ENCODE measurements around the gene MTMR3. TPM values are rescaled to one million over a fixed set of nuclear protein-coding genes. Genes with fewer than 3 reads are reported as not detected.
"Not testable (repeated sequence)": the region's sequence is repeated elsewhere in the genome, so short reads cannot be mapped to it uniquely, and the experiment has no call there.

MTMR3 gene
- total and polyA plus RNA-seq, 4 donors = 6.0 to 38.8 (median 17.1) TPM

DNA sequence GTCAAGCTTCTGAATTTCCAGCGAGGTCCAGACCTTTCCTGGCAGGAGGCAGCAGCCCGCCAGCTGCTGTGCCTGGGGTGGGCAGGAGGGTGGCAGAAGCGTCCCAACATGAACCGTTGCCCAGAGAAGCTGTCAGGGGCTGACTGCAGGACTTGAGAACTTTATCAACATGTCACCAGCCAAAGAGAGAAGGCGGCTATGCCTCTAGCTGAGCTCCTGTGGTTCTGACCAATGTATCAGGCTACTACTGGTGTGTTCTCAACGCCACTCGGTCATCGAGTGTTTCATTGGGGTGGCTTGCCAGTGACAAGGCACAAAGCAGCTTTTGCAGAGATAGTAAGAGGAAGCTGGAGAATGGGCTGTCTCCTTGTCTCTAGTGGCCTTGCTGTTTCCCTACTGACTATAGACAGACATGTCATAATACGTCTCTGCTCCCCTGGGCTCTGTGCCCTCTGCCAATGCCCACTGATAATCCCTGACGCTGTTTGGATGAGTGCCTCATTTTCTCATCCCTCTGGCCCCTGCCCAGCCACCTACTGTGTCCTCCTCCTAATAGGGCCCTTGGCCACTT is 27.3 kb upstream of the MTMR3 start:
- TF ChIP-seq, protein P1, sequence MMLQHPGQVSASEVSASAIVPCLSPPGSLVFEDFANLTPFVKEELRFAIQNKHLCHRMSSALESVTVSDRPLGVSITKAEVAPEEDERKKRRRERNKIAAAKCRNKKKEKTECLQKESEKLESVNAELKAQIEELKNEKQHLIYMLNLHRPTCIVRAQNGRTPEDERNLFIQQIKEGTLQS (IDR thresholded peaks at IDR 0.05) = no peak
- TF ChIP-seq RAD21 (IDR thresholded peaks at IDR 0.05) (no peak), SP1 (IDR thresholded peaks at IDR 0.05) (no peak), GABPA (IDR thresholded peaks at IDR 0.05 in 1 of 2, conservative IDR thresholded peaks at IDR 0.05 in 1 of 2) (no peak)
- TF ChIP-seq, protein P2, sequence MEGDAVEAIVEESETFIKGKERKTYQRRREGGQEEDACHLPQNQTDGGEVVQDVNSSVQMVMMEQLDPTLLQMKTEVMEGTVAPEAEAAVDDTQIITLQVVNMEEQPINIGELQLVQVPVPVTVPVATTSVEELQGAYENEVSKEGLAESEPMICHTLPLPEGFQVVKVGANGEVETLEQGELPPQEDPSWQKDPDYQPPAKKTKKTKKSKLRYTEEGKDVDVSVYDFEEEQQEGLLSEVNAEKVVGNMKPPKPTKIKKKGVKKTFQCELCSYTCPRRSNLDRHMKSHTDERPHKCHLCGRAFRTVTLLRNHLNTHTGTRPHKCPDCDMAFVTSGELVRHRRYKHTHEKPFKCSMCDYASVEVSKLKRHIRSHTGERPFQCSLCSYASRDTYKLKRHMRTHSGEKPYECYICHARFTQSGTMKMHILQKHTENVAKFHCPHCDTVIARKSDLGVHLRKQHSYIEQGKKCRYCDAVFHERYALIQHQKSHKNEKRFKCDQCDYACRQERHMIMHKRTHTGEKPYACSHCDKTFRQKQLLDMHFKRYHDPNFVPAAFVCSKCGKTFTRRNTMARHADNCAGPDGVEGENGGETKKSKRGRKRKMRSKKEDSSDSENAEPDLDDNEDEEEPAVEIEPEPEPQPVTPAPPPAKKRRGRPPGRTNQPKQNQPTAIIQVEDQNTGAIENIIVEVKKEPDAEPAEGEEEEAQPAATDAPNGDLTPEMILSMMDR (IDR thresholded peaks at IDR 0.05; ENCODE audit: low read depth, low read length, missing input control) = no peak
- TF ChIP-seq, protein P3, sequence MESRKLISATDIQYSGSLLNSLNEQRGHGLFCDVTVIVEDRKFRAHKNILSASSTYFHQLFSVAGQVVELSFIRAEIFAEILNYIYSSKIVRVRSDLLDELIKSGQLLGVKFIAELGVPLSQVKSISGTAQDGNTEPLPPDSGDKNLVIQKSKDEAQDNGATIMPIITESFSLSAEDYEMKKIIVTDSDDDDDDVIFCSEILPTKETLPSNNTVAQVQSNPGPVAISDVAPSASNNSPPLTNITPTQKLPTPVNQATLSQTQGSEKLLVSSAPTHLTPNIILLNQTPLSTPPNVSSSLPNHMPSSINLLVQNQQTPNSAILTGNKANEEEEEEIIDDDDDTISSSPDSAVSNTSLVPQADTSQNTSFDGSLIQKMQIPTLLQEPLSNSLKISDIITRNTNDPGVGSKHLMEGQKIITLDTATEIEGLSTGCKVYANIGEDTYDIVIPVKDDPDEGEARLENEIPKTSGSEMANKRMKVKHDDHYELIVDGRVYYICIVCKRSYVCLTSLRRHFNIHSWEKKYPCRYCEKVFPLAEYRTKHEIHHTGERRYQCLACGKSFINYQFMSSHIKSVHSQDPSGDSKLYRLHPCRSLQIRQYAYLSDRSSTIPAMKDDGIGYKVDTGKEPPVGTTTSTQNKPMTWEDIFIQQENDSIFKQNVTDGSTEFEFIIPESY (IDR thresholded peaks at IDR 0.05) = no peak
- no peak for DNase-seq (ENCODE audit: low spot score)
- 72% methylated on average over 10 of the region's 10 CpGs for WGBS

DNA sequence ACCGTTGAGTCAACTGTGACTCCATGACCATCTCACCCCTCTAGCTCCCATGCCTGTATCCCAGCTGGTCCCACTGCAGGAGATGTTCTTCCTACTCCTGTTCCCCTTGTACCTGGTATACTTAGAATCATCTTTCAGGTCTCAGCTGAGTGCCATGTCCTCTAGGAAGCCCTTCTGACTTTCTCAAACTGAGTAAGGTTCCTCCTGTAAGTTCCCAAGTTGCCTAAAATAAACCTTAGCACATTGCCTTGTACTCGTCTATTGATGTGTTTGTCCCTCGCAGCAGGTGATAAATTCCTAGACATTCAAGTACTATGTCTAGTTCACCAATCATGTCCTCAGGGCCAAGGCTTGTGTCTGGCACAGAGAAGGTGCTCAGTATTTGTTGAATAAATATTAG is 26.5 kb upstream of the MTMR3 start:
- TF ChIP-seq JUND (IDR thresholded peaks at IDR 0.05) (no peak), HNF4A (conservative IDR thresholded peaks at IDR 0.05) (no peak), RAD21 (IDR thresholded peaks at IDR 0.05) (no peak), RXRA (IDR thresholded peaks at IDR 0.05) (no peak), NR2F2 (IDR thresholded peaks at IDR 0.05) (no peak), SP1 (IDR thresholded peaks at IDR 0.05) (no peak), YY1 (IDR thresholded peaks at IDR 0.05) (no peak), GABPA (IDR thresholded peaks at IDR 0.05 in 1 of 2, conservative IDR thresholded peaks at IDR 0.05 in 1 of 2) (no peak), EGR1 (IDR thresholded peaks at IDR 0.05; ENCODE audit: low read depth in 2 of 2) (no peak), HNF4G (IDR thresholded peaks at IDR 0.05) (no peak)
- TF ChIP-seq, protein P4, sequence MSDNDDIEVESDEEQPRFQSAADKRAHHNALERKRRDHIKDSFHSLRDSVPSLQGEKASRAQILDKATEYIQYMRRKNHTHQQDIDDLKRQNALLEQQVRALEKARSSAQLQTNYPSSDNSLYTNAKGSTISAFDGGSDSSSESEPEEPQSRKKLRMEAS (IDR thresholded peaks at IDR 0.05) = no peak
- TF ChIP-seq, protein P2 (IDR thresholded peaks at IDR 0.05; ENCODE audit: low read depth, low read length, missing input control) = no peak
- TF ChIP-seq, protein P5, sequence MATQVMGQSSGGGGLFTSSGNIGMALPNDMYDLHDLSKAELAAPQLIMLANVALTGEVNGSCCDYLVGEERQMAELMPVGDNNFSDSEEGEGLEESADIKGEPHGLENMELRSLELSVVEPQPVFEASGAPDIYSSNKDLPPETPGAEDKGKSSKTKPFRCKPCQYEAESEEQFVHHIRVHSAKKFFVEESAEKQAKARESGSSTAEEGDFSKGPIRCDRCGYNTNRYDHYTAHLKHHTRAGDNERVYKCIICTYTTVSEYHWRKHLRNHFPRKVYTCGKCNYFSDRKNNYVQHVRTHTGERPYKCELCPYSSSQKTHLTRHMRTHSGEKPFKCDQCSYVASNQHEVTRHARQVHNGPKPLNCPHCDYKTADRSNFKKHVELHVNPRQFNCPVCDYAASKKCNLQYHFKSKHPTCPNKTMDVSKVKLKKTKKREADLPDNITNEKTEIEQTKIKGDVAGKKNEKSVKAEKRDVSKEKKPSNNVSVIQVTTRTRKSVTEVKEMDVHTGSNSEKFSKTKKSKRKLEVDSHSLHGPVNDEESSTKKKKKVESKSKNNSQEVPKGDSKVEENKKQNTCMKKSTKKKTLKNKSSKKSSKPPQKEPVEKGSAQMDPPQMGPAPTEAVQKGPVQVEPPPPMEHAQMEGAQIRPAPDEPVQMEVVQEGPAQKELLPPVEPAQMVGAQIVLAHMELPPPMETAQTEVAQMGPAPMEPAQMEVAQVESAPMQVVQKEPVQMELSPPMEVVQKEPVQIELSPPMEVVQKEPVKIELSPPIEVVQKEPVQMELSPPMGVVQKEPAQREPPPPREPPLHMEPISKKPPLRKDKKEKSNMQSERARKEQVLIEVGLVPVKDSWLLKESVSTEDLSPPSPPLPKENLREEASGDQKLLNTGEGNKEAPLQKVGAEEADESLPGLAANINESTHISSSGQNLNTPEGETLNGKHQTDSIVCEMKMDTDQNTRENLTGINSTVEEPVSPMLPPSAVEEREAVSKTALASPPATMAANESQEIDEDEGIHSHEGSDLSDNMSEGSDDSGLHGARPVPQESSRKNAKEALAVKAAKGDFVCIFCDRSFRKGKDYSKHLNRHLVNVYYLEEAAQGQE (IDR thresholded peaks at IDR 0.05) = no peak
- TF ChIP-seq, protein P3 (IDR thresholded peaks at IDR 0.05) = no peak
- no peaks in the 10 kb centered on the region for H3K27me3 ChIP-seq (ENCODE audit: control insufficient read depth in 4 of 4, insufficient read depth in 4 of 4, low read length in 3 of 4)
- 82% methylated on average over 3 of the region's 3 CpGs for WGBS
- H3K36me3 ChIP-seq (ENCODE audit: control insufficient read depth in 4 of 4, insufficient read depth in 3 of 4, low read depth in 1 of 4, low read length in 3 of 4) = no peaks in the 10 kb centered on the region
- no peaks in the 10 kb centered on the region for H3K9me3 ChIP-seq (ENCODE audit: control insufficient read depth in 4 of 4, low read length in 3 of 4)
- no peak overlapping the region for H3K4me3 ChIP-seq (ENCODE audit: low read depth in 1 of 3, low read length in 3 of 3)
- no peak overlapping the region for H3K27ac ChIP-seq (ENCODE audit: low read depth in 1 of 2, low read length in 2 of 2)
- no peak overlapping the region for H3K9ac ChIP-seq (ENCODE audit: low read depth in 1 of 2, low read length in 2 of 2)
- DNase-seq (ENCODE audit: low spot score) = no peak
- no peaks in the 10 kb centered on the region for H3K4me1 ChIP-seq (ENCODE audit: control insufficient read depth in 4 of 4, insufficient read depth in 4 of 4, low read length in 3 of 4)

More for the DNA sequence above, 27.3 kb upstream of the MTMR3 start:
- Histone ChIP-seq H3K4me3 (ENCODE audit: low read depth in 1 of 3, low read length in 3 of 3) (no peak overlapping the region), H3K9me3 (ENCODE audit: control insufficient read depth in 4 of 4, low read length in 3 of 4) (no peaks in the 10 kb centered on the region), H3K36me3 (ENCODE audit: control insufficient read depth in 4 of 4, insufficient read depth in 3 of 4, low read depth in 1 of 4, low read length in 3 of 4) (no peaks in the 10 kb centered on the region), H3K4me1 (ENCODE audit: control insufficient read depth in 4 of 4, insufficient read depth in 4 of 4, low read length in 3 of 4) (no peaks in the 10 kb centered on the region), H3K9ac (ENCODE audit: low read depth in 1 of 2, low read length in 2 of 2) (no peak overlapping the region), H3K27me3 (ENCODE audit: control insufficient read depth in 4 of 4, insufficient read depth in 4 of 4, low read length in 3 of 4) (no peaks in the 10 kb centered on the region), H3K27ac (ENCODE audit: low read depth in 1 of 2, low read length in 2 of 2) (no peak overlapping the region)

DNA sequence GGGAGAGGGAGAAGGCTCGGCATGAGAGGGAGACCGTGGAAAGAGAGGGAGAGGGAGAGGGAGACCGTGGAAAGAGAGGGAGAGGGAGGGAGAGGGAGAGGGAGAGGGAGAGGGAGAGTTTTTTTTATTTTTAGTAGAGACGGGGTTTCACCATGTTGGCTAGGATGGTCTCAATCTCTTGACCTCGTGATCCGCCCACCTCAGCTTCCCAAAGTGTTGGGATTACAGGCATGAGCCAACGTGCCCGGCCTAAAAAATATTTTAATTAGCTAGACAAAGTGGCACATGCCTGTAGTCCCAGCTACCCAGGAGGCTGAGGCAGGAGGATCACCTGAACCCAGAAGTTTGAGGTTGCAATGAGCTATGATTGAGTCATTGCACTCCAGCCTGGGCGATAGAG is 23.9 kb upstream of the MTMR3 start:
- WGBS = 84% methylated on average over 9 of the region's 9 CpGs

More for the DNA sequence above, 23.9 kb upstream of the MTMR3 start:
- H3K9ac ChIP-seq (ENCODE audit: low read depth in 1 of 2, low read length in 2 of 2); H3K36me3 ChIP-seq (ENCODE audit: control insufficient read depth in 4 of 4, insufficient read depth in 3 of 4, low read depth in 1 of 4, low read length in 3 of 4); H3K27ac ChIP-seq (ENCODE audit: low read depth in 1 of 2, low read length in 2 of 2); DNase-seq (ENCODE audit: low spot score); H3K4me1 ChIP-seq (ENCODE audit: control insufficient read depth in 4 of 4, insufficient read depth in 4 of 4, low read length in 3 of 4); H3K4me3 ChIP-seq (ENCODE audit: low read depth in 1 of 3, low read length in 3 of 3); H3K9me3 ChIP-seq (ENCODE audit: control insufficient read depth in 4 of 4, low read length in 3 of 4); H3K27me3 ChIP-seq (ENCODE audit: control insufficient read depth in 4 of 4, insufficient read depth in 4 of 4, low read length in 3 of 4): not testable (repeated sequence)
